GM12891 (cell line): ENCODE results near the gene JUP.

Experiments
- DNase-seq: peaks from one replicate; pipeline ENCODE4 v3.0.0; 2011; ENCODE audit warnings: low spot score; ENCODE audit not compliant: insufficient read length
- FAIRE-seq: peaks from 2 replicates; lab custom pipeline; 2011; peaks lifted over from hg19 to GRCh38; lab: Jason Lieb, UNC
- PAX5 ChIP-seq: IDR thresholded peaks from 2 replicates; pipeline ENCODE4 v1.6.1; 2011; ENCODE audit warnings: low read length, moderate library complexity, mild to moderate bottlenecking; ENCODE audit not compliant: insufficient read depth, severe bottlenecking
- POLR2A ChIP-seq: IDR thresholded peaks from 2 replicates; pipeline ENCODE4 v1.6.1; 2011; ENCODE audit warnings: low read depth, low read length, control low read depth
- POLR2AphosphoS5 ChIP-seq: IDR thresholded peaks from 2 replicates; pipeline ENCODE4 v1.6.1; 2011; ENCODE audit warnings: low read depth, low read length, control low read depth
- POU2F2 ChIP-seq: IDR thresholded peaks from 2 replicates; pipeline ENCODE4 v1.6.1; 2011; ENCODE audit warnings: low read depth, mild to moderate bottlenecking, control low read depth, low read length, moderate library complexity
- SPI1 ChIP-seq: IDR thresholded peaks from 2 replicates; pipeline ENCODE4 v1.6.1; 2011; ENCODE audit warnings: low read depth, low read length, control low read depth
- TAF1 ChIP-seq: IDR thresholded peaks from 2 replicates; pipeline ENCODE4 v1.6.1; 2011; ENCODE audit warnings: low read depth, low read length, control low read depth

Gene JUP

DNA sequence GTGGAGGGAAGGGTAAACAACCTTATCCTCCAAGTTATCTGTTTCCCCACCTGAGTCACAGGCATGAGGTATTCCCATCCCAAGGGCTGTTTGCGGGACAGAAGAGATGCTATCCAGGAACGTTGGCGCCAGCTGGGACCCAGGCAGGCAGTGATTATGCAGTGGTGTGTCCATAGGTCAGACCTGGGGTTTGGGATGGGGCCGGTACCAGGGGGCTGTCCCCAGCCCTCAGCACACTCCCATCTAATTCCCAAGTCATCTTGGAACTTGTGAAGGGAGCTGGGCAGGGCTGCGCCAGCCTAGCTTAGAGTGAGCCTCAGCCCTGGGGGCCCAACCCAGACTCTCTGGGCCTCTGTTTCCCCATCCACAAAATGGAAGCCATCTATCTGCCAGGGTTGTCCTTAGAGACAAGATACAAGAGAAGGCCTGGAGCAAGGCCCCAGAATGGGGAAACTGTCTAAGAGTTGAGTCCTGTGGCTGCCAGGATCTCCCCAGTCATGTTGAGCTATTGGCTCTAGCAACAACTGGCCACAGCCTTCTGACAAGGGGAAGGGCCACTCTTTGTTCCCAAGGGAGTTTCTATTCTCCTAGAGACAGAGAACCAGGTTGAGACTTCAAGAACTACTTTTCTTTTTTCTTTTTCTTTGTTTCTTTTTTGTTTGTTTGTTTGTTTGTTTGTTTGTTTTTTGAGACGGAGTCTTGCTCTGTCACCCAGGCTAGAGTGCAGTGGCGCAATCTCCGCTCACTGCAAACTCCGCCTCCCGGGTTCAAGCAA is 9.8 kb upstream of the JUP start:
- FAIRE-seq (no peak), DNase-seq (no peak)
- TF ChIP-seq SPI1 = no peak
- no peak for TF ChIP-seq POLR2A
- no peak for TF ChIP-seq POU2F2
- TF ChIP-seq POLR2AphosphoS5 = no peak
- TF ChIP-seq PAX5 = no peak
- TF ChIP-seq TAF1 = no peak

DNA sequence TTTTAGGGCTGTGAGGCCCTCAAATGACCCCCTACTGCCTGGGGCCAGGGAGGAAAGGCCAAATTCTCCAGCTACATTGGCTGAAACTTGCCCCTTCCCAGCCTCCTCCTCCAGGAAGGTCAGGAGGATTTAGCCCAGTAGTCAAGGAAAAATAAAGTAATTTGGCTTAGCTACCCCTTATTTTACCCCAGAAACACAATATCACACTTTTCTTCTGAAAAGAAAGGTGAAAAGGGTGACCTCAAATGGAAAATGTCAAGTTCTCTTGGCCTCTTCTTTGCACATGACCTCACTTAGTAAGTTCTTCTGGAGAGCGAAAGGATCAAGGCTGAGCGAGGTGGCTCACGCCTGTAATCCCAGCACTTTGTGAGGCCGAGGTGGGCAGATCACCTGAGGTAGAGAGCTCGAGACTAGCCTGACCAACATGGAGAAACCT is 8.0 kb upstream of the JUP start:
- FAIRE-seq (no peak), DNase-seq (no peak)
- TF ChIP-seq POLR2A = no peak
- no peak for TF ChIP-seq TAF1
- no peak for TF ChIP-seq POLR2AphosphoS5
- TF ChIP-seq SPI1 = no peak
- TF ChIP-seq PAX5 = no peak
- no peak for TF ChIP-seq POU2F2

DNA sequence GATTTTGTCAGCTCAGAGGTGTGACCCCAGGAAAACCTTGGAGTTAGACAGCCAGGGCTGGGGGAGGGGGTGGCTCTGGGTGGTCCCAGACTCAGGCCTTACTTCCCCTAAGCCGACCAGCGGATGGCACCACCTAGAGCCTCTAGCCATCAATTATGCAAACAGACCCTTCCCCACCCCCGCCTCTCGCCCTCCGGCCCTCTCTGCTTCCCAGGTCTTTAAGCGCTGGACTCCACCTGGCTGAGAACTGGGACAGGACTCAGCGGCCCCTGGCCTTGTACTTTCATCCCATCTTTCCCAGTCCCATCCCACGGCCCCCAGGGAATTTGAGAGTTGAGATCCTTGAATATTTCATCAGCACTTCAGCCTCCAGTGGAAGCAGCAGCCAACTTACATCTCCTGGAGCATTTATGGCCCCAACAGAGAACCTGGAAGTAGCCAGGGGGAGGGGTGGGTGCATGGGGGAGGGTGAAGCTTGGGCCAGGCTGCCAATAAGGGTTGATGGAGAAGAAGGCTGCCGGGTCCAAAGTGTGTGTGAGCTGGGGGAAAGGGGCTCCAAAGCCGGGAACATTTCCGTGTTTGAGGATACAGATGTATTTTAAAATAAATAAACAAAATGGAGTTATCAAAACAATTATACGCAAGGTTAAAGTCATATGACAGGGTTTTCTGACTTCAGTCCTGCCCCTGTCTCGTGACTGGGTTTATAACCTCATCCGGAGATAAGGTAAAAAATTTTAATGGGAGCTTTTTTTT is 7.5 kb upstream of the JUP start:
- no peak for TF ChIP-seq SPI1
- TF ChIP-seq TAF1 = no peak
- no peak for TF ChIP-seq POU2F2
- TF ChIP-seq POLR2AphosphoS5 = no peak
- no peak for TF ChIP-seq PAX5
- no peak for TF ChIP-seq POLR2A
- DNase-seq = no peak
- FAIRE-seq = no peak

DNA sequence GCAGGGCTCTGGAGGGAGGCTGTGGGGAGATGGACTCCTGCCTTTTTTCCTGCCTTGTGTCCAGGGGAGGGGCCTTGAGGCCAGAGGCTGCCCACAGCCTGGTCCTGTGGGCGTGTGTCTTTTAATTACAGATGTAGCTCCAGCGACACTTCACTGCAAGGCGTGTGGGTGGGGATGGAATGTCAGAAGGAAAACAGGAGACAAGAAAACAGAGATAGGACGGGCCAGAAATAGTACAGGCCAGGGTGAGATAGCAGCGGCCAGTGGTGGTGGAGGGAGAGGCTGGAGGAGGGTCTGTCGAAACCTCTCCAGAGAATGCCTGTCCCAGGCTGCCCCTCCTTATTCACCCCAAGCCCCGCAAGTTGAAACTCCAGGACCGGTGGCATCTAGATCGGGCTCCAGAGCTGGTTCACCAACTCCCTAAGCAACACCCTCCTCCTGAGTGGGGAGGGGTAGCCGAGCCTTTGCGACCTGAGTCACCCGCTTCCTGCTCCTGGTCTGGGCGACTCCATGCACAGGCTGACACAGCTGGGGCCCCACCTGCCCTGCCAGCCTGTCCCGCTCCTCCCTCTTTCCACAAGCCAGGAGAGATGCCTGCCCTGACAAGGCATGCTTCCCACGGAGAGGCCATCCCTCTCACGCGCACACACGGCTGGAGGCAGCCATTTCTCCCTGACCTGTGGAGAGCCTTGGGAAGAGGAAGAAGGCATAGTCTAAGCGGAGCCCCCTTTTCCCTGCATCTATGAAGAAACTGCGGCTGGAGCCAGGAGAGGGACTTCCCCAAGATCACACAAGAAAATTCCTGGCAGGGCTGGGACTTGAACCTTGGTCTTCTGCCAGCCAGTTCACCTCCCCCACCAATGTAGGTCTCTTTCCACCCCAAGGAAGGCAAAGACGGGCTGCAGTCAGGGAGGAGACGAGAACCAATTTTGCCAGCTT is 6.6 kb upstream of the JUP start:
- no peak for FAIRE-seq
- no peak for DNase-seq
- no peak for TF ChIP-seq POLR2A
- TF ChIP-seq PAX5 = no peak
- no peak for TF ChIP-seq POU2F2
- no peak for TF ChIP-seq TAF1
- TF ChIP-seq POLR2AphosphoS5 = no peak
- no peak for TF ChIP-seq SPI1

DNA sequence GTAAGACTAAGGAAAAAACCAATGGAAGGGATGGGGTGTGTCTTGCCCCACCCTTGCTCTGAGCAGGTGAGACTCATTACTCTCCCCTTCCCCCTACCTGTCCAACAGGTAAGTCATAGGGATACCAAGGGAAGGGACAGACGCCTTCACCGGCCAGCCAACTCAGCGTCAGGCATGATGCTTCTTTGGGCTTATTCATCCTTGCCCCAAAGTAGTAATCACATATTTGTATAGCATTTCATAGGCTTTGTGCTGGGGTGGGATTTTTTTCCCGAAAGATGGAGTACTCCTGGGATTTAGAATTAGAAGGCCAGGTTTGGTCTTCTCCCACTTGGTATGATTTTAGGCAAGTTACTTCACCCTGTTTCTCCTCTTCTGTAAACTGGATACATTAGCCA is 509 bp upstream of the JUP start:
- DNase-seq (no peak), FAIRE-seq (no peak)
- TF ChIP-seq TAF1 (no peak), POLR2AphosphoS5 (no peak), POLR2A (no peak), PAX5 (no peak), POU2F2 (no peak), SPI1 (no peak)

DNA sequence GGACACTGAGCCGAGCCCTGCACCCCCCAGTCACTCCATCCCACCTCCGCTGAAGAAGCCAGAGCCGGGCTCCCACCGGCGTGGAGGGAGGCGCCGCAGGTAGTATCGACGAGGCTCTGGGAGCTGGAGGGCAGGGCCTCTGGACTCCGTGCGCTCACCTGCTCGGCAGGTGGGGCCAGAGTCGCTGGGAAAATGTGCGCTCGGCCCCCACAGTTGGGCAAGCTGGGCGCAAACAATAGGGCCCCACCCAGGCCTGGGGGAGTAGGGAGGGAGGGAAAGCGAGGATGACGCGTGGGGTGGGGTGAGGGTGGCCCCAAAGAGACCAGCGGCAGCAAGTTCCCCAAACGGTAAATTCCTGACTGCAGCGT is 668 bp downstream of the JUP start:
- DNase-seq (no peak), FAIRE-seq (no peak)

DNA sequence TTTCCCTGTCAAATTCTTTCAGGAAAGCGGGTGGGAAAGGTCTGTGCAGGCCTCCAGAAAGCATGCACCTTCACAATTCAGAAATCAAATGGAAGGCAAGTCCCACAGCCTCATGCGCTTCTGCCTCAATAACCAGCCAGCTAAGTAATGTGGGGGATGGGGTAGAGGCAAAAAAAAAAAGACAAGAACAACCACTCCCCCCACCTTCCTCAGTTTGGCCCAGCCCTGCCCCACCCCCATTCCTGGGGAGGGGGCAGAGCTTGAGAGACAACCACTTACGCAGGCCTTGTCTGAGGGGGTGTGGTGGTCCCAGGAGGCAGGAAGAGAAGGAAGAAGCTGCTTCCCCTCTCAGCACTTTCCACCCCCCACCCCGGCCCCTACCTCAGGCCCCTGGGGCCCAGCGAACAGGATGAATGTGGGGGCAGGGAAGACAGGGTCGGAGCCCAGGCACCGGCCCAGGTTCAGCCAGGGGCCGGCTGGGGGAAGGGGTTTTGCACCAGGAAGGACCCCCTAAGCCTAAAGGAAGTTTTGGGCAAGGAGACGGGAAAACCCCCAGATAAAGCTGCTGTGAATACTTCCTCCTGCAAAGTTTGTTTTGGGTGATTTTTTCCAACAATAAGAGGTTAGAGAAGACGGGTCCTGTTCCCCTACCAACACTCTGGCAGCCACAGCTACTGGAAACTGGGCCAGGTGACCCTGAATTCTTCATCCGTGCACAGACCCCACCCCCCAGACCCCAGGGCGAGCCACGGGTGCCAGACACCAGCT is 1.2 kb downstream of the JUP start:
- FAIRE-seq = no peak

More for the DNA sequence above, 668 bp downstream of the JUP start:
- TF ChIP-seq POU2F2 = no peak
- TF ChIP-seq TAF1 = no peak
- no peak for TF ChIP-seq POLR2A
- no peak for TF ChIP-seq POLR2AphosphoS5
- TF ChIP-seq SPI1 = no peak
- no peak for TF ChIP-seq PAX5

DNA sequence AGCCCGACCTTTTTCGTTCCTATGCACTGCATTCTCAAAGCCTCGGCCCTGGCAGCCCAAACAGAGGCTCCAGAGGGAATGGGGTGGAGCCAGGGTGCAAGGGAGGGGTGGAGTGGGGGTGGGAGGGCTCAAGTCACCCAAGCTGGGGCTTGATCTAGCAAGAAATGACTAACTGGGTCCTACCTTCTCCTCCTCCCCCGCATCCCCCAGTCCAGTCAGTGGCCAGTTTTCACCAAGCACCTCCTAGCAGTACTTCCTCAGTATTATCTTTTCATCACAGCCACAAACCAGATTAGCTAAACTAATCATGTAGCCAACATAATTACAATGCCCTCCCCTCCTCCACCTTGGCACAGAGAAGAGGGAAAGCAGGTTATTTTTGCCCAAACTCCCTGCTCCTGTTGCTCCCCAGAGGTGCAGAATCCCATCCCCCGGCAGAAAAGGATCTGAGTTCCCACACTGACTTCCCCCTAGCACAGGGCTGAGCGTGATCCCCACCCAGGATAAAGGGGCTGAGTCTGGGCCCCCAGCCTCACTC is 2.2 kb downstream of the JUP start:
- TF ChIP-seq TAF1 (no peak), SPI1 (peak; percentile 13; the same call in 1 of the 2 replicates)
- no peak for DNase-seq
- peak; percentile 71 for FAIRE-seq

More for the DNA sequence above, 1.2 kb downstream of the JUP start:
- TF ChIP-seq TAF1 (no peak), PAX5 (no peak), POU2F2 (no peak), SPI1 (no peak), POLR2A (no peak), POLR2AphosphoS5 (no peak)
- DNase-seq = no peak

DNA sequence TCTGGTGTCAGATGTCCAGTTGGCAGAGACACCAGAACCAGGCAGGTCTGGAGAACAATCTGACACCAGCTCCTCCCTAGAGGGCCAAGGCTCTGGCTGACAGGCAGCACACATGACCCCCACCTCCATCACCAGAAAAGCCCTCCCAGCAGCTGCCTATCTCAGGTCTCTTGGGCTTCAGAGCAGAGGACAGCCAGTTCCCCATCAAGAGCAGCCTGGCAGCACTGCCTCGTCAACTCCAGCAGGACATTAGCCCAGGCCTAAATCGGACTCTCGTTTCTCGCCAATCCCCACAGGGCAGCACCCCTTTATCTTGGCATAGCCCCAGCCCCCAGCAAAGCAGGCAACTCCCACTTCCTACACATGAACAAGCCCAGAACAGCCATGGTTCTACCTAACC is 4.4 kb downstream of the JUP start:
- FAIRE-seq (no peak), DNase-seq (no peak)
- TF ChIP-seq PAX5 (no peak), SPI1 (no peak), POU2F2 (no peak), TAF1 (no peak), POLR2AphosphoS5 (no peak), POLR2A (no peak)
